DMS 273 (cell line): ENCODE measurements around the gene TMED4.
A peak's percentile ranks its signal among the peaks of the same experiment; 100 is the strongest.
"Not testable (repeated sequence)": the region's sequence is repeated elsewhere in the genome, so short reads cannot be mapped to it uniquely, and the experiment has no call there.

Source experiments
- DNase-seq: peaks from one replicate; lab custom pipeline; 2025; ENCODE audit not compliant: unreplicated experiment; lab: John Stamatoyannopoulos, UW

The TMED4 gene

DNA sequence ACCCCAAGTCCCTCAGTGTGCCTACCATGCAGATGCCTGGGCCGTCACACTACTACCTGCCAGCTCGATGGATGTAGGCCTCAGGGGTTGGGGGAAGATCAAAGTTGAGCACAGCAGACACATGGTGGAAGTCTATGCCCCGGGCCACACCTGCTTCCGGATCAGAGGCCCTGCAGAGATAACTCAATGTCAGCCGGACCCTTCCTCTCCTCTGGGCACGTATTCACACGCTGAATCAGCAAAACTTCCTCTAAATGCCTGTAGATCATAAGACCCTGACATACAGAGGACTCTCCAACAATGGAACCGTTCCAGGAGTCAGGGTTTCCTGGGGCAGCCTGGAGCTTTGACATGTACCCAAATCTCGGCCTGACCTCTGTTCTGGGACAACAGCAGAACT lies 12.1 kb downstream of the TMED4 start:
- DNase-seq: no peak

DNA sequence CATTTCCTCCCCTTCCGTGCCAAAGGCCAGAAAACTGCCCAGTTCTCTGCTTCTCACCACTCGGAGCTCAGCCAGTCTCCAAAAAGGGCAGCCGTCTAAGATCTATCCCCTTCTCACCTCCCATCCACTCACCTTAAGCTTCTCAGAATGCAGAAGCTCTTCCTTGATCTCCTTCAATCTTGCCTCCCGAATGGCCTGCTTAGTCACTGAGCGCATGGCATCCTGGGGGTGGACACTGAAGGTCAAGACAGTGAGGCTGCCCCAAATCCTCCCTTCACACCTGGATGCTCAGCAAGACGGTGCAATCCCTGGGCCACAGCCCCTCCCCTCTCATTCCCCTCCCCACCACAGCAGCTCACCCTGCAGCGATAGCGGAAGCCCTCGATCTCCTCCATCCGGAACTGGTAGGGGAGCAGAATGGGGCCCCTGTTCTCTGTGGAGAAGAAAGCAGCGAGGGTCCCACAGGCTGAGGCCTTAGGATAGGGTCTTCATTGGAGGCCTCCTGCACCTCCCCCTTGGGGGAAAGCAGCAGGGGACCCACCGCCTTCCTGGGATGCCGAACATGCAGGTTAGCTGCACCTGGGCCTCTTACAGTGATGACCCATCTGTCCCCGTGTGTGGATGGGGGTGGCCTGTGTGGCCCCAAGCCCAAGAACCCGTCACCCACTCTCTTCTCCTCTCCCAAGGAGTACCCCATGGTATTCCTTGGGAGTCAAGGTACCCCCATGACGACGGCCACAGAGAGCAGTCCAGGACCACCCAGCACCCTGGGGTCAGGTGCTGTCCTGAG lies 13.1 kb downstream of the TMED4 start:
- DNase-seq: no peak

DNA sequence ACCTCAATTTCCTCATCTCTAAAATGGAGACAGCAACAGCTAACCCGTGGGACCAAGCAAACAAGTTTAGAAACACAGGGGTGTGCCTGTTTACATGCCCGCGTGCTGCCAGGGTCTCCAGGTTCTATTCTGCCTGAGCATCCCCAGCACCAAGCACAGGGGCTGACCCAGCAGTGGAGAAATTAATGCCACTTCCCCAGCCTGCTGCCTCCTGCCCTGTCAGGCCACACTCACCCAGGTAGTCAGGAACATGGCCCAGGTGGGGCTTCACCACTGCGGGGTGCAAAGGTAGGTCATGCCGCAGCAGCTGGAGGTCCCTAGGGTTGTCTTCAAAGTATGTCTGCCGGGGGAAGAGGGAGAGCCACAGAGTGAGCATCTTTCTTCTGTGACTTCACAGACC lies 14.1 kb downstream of the TMED4 start:
- DNase-seq: no peak

DNA sequence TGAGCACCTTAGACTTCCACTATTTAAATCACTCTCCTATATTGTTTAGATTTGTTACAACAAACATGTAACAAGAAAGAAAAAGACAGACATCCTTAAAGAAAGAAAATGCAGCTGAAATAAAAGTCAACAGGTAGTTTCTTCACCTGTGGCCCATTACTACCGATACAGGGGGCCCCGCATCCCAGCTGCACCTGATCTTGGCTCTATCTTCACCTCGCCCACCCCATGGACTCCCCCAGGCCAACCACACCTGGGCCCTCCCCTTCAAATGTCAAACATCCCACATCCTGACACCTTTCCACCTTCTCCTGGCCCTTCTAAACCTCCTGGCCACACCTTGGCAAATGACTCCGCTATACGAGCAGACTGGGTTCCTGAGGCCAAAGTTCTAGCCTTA lies 15.4 kb downstream of the TMED4 start:
- no peak for DNase-seq

DNA sequence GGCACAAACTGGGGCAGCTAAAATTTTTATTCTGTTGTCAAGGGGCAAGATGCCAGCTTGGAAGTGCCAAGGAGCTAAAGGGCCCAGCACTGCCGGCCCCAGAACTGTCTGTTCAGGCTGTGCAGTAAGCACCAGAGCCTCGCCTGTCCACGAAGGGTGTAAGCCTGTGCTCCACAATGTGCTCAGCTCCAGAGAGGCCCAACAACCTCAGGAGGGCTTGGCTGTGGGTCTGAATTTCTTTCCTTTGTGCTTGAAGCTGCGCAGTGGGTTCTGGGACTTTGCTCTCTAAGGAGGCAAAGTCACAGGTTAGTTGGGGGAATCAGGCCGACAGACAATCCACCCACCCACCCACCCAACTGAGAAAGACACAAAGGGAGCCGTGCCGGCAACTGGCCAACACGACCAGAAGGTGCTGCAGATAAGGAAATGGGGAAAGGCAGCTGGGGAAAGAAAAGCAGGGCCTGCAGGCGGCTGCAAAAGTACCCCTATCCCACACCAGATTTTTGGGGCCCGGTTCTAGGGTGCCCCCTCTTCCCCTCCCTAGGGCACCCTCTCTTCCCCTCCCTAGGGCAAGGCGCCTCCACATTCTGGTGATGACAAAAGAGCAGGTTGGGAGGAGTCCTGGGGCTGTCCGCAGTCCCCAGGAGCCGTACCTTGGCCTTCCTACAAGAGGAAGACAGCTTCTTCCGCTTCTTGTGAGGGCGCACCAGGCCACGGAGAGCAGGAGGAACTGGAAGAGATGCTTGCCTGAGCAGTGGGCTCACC lies 16.1 kb downstream of the TMED4 start:
- peak; percentile 82 for DNase-seq

DNA sequence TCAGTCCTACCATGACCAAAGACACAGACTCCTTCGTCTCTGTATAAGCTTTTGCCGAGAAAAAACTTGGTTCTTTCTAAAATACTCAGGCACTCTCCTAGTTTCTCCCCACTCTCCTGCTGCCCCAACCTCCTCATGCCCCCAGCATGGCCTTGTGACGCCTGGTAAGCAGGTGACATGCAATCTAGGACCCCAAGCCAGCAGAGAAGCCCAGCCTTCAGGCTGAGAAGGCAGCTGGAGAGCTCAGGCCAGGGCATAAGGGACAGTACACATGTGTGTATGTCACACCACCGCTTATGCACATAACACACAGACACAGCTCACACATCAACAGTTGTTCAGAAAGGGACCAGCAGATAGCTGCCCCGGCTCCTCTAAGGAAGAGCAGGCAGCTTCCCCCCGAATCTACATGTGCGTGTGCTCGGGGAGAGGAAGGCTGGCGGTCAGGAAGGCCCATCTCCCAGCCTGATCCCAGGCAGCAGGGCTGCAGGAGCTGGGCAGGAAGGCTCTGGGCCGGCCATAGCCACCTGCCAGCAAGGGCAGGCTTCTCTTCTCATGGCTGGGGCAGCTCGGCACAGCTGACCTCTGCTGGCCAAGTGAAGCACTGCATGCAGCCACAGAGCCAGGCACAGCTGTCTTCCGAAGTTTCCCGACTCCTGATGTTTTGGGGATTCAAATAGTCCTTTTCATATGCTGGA lies 16.8 kb downstream of the TMED4 start:
- DNase-seq: peak; percentile 90

DNA sequence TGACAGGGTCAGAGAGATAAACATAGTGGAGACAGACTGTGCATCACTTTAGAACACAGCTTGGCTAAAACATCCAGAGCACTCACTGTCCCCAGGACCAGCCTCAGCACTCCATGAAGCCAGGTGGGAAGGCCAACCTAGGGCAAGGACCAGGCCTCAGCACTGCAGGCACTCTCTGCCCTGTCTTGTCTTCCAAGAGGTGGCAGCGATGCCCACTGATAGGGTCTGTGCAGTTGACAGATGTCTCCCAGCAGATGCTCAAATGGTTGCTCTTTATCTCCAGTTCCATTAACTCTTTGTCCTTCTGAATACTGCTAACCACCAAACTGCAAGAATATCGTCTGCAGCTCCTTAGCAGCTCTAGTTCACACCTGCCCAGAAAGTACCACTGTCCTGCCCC lies 17.4 kb downstream of the TMED4 start:
- no peak for DNase-seq

DNA sequence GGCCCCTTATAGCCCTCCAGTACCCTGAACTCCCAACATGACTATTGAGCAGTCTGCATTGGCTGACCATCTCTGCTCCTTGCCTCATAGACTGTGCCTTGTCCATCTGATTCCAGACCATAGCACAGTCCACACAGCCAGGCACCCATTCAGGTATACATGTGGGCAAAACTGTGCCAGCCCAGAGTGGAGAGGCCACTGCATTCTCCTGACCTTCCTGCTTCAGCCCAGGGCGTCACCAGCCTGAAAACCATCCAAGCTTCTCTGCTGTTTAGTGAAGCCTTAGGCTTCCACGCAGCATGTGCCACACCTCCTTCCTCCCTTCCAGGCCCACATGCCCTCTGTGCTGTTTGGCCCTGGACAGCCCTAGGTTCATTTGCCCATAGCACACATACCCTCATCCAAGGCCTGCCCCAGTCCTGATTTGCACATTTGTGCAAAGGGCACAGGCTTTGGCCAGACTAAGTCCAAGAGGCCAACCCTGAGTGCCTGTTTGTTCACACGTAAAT lies 18.8 kb downstream of the TMED4 start:
- DNase-seq: no peak

DNA sequence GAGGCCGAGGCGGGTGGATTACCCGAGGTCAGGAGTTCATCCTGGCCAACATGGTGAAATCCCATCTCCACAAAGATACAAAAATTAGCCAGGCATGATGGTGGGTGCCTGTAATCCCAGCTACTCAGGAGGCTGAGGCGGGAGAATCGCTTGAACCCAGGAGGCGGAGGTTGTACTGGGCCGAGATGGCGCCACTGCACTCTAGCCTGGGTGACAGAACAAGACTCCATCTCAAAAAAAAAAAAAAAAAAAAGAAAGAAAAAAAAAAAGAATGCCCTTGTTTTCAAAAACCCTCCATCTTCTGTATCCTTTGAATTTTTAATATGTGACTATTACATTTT lies 19.4 kb downstream of the TMED4 start:
- DNase-seq: not testable (repeated sequence)

DNA sequence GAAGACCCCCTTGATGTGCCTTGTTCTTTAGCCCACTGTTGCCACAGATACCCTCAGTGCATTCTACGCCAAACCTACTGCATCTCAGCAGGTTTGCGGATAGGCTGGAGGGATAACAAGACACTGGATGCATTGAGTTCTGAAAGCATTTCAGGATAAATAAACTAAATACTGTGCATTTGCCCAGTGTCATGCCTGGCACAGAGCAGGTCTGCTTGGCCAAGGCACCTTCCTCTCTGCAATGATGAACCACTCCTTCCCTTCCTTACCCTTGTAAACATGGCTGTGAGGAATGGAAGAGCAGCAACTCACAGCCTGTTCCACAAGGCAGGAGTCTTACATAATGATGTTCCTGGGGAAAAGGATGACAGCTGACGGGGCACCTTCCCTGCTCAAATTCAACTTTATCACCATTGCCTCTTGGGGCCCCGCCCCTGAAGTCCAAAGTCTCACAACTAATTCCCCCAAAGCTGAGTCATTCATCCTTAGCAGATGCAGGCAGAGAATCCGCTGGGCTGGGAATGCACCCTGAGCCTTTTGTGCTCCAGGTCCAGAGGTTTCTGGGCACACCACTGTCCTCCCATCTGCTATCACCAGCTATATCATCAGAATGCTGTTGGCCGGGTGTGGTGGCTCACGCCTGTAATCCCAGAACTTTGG lies 19.9 kb downstream of the TMED4 start:
- DNase-seq: peak; percentile 79

DNA sequence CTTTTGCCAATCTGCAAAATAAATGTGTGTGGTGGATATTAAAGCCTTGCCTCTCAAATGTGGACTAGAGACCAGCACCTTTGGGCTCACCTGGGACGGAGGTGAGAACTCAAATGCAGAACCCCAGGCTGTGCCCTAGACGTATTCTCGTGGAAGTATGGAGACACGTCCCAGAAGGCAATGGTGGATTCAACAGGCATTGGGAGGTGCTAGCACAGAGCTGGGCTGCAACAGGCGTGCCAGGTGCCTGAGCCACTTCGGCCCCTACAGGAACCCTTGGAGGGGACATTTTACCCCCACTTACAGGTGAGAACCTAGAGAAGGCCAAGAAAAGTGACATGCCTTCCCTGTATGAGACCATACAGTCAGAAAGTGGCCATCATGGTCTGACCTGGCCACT lies 20.6 kb downstream of the TMED4 start:
- DNase-seq: no peak

DNA sequence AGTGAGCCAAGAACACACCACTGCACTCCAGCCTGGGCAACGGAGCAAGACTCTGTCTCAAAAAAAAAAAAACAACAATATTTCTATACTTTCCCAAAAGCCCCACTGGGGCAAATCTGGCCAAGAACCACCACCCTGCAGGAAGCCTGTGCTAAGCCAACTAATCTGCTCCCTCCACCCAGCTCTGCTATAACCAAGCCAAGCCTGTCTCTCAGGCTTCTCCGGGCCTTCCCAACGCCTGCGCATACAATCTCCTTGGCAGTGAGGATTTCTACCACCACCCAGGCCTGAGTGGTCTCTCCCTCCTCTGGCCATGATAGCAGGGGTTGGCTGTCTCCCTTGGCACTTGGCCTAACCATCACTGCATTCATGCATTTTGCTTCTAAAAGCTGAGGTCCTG lies 22.5 kb downstream of the TMED4 start:
- no peak for DNase-seq

DNA sequence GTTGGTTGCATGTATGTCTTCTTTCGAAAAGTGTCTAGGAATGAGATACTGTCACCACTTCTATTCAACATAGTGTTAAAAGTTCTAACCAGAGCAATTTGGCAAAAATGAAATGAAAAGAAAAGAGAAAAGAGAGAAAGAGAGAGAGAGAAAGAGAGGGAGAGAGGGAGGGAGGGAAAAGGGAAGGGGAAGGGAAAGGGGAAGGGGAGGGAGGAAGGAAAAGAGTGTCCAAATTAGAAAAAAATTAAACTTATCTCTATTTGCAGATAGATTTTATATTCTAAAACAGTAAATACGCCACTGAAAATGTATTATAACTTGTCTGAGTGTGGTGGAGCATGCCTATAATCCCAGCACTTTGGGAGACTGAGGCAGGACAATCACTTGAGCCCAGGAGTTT lies 24.5 kb downstream of the TMED4 start:
- no peak for DNase-seq

DNA sequence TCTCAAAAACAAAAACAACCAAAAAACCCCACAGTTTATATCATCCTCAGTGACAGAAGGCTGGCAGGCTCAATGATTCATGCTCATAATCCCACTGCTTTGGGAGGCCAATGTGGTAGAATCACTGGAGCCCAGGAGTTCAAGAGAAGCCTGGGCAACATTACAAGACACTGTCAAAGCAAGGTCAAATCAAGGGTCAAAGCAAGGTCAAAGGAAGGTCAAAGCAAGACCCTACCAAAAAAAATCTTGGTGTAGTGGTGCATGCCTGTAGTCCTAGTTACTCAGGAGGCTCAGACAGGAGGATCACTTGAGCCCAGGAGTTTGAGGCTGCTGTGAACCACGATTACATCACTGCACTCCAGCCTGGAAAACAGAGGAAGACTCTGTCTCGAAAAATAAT lies 26.7 kb downstream of the TMED4 start:
- DNase-seq: no peak

DNA sequence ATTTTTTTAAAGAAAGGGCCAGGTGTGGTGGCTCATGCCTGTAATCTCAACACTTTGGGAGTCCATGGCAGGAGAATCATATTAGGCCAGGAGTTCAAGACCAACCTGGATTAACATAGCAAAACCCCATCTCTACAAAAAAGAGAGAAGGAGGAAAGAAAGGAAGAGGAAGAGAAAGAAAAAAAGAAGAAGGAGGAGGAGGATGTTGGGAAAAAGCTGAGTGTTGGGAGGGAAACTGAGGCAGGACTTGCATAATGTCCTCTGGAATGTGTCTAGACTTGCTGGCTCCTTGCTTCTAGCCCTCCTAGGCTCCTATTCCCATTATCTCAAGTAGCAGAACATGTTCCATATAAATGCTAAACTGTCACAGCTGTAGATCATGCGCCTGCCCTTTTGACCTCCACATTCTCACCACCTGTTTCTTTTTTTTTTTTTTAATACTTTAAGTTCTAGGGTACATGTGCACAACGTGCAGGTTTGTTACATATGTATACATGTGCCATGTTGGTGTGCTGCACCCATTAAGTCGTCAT lies 29.5 kb downstream of the TMED4 start:
- not testable (repeated sequence) for DNase-seq

DNA sequence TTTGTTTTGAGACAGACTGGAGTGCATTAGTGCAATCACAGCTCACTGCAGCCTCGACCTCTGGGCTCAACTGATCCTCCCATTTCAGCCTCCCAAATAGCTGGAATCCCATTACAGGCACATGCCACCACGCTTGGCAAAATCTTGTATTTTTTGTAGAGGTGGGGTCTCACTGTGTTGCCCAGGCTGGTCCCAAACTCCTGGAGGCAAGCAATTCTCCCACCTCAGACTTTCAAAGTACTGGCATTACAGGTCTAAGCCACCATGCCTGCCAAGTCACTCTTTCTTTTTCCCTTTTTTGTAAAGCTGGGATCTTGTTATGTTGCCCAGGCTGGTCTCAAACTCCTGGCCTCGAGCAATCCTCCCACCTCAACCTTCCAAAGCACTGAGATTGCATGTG lies 32.6 kb downstream of the TMED4 start:
- DNase-seq: no peak

DNA sequence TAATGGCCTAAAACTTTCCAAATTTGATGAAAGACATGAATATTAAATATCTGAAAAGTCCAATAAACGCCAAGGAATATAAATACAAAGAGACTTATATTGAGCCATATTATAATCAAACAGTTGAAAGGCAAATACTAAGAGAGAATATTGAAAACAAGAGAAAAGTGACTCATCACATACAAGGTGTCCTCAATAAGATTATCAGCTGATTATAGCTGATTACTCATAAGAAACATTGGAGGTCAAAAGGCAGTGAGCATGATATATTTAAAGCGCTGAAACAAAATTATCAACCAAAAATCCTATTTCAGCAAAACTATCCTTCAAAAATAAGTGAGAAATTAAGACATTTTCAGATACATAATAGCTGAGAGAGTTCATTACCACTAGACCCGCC lies 33.1 kb downstream of the TMED4 start:
- DNase-seq: no peak

DNA sequence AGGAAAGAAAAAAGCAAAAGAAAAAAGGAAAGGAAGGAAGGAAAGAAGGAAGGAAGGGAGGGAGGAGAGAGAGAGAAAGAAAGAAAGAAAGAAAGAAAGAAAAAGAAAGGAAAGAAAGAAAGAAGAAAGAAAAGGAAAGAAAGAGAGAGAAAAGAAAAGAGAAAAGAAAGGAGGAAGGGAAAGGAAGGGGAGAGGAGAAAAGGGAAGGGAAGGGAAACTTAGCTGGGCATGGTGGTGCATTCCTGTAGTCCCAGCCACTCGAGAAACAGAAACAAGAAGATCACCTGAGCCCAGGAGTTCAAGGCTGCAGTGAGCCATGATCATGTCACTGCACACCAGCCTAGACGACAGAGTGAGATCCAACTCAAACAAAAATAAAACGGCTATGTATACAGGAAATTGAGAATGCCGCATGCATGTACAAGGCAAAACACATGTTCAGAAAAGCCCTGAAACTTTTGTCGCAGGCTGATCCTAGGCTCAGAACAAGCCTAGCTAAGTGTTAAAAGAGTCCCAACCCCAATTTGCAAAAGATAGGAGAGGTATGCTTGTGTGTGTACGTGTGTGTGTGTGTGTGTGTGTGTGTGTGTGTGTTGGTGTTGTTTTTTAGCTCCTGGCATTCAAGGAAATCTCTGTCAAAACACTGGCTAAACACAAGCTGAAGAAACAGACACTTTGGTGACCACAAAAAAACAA lies 34.3 kb downstream of the TMED4 start:
- no peak for DNase-seq

DNA sequence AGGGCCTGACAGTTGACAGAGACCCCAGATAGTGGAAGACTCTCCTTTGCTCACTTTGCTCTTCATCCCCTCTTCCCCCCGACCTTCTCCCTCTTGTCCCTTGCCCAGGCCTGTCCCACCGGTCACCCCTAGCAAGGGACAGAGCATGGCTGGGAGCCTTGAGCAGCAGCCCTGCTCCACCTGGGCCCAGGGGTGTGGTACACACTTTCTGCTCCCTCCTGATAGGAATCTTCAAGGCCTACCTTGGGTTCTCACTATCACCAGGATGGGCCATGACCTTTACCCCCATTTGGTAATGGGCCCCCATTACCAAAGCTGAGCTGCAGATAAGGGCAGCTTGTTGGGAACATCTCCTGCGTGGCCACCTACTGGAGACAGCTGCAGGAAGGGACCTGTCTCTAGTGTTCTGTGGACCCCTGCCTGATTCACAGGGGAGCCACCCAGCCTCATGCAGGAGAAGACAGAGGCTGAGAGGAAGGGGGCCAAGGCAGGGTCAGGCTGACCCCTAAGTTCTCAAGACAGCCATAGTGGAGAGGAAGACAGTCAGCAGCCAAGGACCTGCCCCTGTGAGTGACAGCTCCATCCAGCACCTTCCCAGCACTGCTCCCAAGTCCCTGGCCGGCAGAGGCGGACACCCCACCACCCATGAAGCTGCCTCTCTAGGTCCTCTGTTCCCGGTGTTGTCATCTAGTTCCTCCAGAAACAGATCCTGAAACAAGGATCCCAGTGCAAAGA lies 40.0 kb downstream of the TMED4 start:
- DNase-seq: no peak
